SK-N-SH (cell line): ENCODE data around the gene ZNF594. TPM values are rescaled to one million over a fixed set of nuclear protein-coding genes. Genes with fewer than 3 reads are reported as not detected.

ENCODE experiments used
- CTCF ChIA-PET: fragments of 300-600, 350-600 bp; formaldehyde crosslinking; extraction: SDS; loops from one replicate; lab custom pipeline; 2021; lab: Yijun Ruan, JAX
- POLR2A ChIA-PET: fragments of 350-600 bp; sonication (Branson Sonifier 250); formaldehyde crosslinking; extraction: SDS; loops from one replicate; lab custom pipeline; 2020; ENCODE audit warnings: antibody characterized with exemption, inconsistent platforms; lab: Yijun Ruan, JAX
- DNase-seq: peaks from one replicate; pipeline ENCODE4 v3.0.0; 2012
- H2AFZ ChIP-seq: fragments of 200-600 bp; sonication (generic); 2 replicates; pipeline ENCODE4 v1.8.1; 2016; ENCODE audit warnings: antibody characterized with exemption, mild to moderate bottlenecking, low read depth
- H3F3A ChIP-seq: fragments of 200-600 bp; sonication (generic); replicated peaks from 2 replicates; pipeline ENCODE3; 2016; ENCODE audit warnings: antibody characterized with exemption, mild to moderate bottlenecking; ENCODE audit not compliant: insufficient read depth
- H3K27ac ChIP-seq, 2 experiments: fragments of 200-500 bp in 1 of 2; fragments of 200-600 bp in 1 of 2; sonication (Bioruptor generic) in 1 of 2; sonication (generic), shearing (Covaris generic) in 1 of 2; 2 replicates each; pipeline versions ENCODE4 v1.5.1 to v1.6.1; 2014 to 2016; ENCODE audit warnings: low read depth in 2 of 2, inconsistent platforms in 1 of 2, low read length in 1 of 2, mild to moderate bottlenecking in 1 of 2, mixed read lengths in 1 of 2
- H3K27me3 ChIP-seq: fragments of 200-600 bp; sonication (generic), shearing (Covaris generic); 2 replicates; pipeline ENCODE4 v1.6.1; 2016; ENCODE audit warnings: mixed run types; ENCODE audit not compliant: insufficient read depth
- H3K36me3 ChIP-seq, 2 experiments: fragments of 200-500 bp in 1 of 2; fragments of 200-600 bp in 1 of 2; sonication (Bioruptor generic) in 1 of 2; sonication (generic) in 1 of 2; replicated peaks in 1 of 2; 2 replicates each; pipeline versions ENCODE3 to v1.5.1; 2014 to 2016; ENCODE audit warnings: low read length in 1 of 2, mild to moderate bottlenecking in 1 of 2; ENCODE audit not compliant: insufficient read depth in 2 of 2, control insufficient read depth in 1 of 2
- H3K4me1 ChIP-seq, 2 experiments: fragments of 200-500 bp in 1 of 2; fragments of 200-600 bp in 1 of 2; sonication (Bioruptor generic) in 1 of 2; sonication (generic), shearing (Covaris generic) in 1 of 2; 2 replicates each; pipeline versions ENCODE4 v1.5.1 to v1.6.1; 2014 to 2016; ENCODE audit warnings: low read depth in 1 of 2, low read length in 1 of 2, mixed run types in 1 of 2; ENCODE audit not compliant: insufficient read depth in 2 of 2, control insufficient read depth in 1 of 2
- H3K4me2 ChIP-seq: fragments of 200-600 bp; sonication (generic), shearing (Covaris generic); 2 replicates; pipeline ENCODE4 v1.6.1; 2017; ENCODE audit warnings: mixed run types
- H3K4me3 ChIP-seq, 2 experiments: fragments of 200-500 bp in 1 of 2; fragments of 200-600 bp in 1 of 2; sonication (Bioruptor generic) in 1 of 2; sonication (generic), shearing (Covaris generic) in 1 of 2; 2 replicates each; pipeline versions ENCODE4 v1.5.1 to v1.8.1; 2014 to 2016; ENCODE audit warnings: low read depth in 2 of 2, inconsistent platforms in 1 of 2, low read length in 1 of 2, mild to moderate bottlenecking in 1 of 2, mixed read lengths in 1 of 2, moderate library complexity in 1 of 2
- H3K79me2 ChIP-seq: fragments of 200-600 bp; sonication (generic); 2 replicates; pipeline ENCODE4 v1.8.1; 2017; ENCODE audit warnings: mild to moderate bottlenecking; ENCODE audit not compliant: insufficient read depth
- H3K9ac ChIP-seq: fragments of 200-600 bp; sonication (generic); 2 replicates; pipeline ENCODE4 v1.6.1; 2017; ENCODE audit warnings: mixed run types
- H3K9me2 ChIP-seq: fragments of 200-600 bp; sonication (generic); 2 replicates; pipeline ENCODE4 v1.6.1; 2017; ENCODE audit warnings: mixed run types
- H3K9me3 ChIP-seq: fragments of 200-600 bp; sonication (generic); 2 replicates; pipeline ENCODE4 v1.6.1; 2017; ENCODE audit warnings: mixed run types, mild to moderate bottlenecking, moderate library complexity
- H4K20me1 ChIP-seq: fragments of 200-600 bp; sonication (generic); 2 replicates; pipeline ENCODE4 v1.6.1; 2017; ENCODE audit warnings: mild to moderate bottlenecking, mixed run types; ENCODE audit not compliant: insufficient read depth
- CHD2 ChIP-seq: fragments of 150-350 bp; IDR thresholded peaks from 2 replicates; pipeline ENCODE4 v1.6.1; 2018; ENCODE audit warnings: low read length; ENCODE audit not compliant: partially characterized antibody
- EZH2phosphoT487 ChIP-seq: fragments of 200-600 bp; sonication (generic); IDR thresholded peaks from 2 replicates; pipeline ENCODE4 v1.6.1; 2017; ENCODE audit warnings: low read depth, mixed run types, mild to moderate bottlenecking, antibody characterized with exemption, moderate library complexity, borderline replicate concordance
- GATA2 ChIP-seq: sonication (generic); formaldehyde crosslinking; IDR thresholded peaks from 2 replicates; pipeline ENCODE4 v1.5.0; 2020; ENCODE audit warnings: mild to moderate bottlenecking, missing genetic modification reagents
- JUND ChIP-seq: IDR thresholded peaks from 2 replicates; pipeline ENCODE4 v1.4.0; 2012
- MXI1 ChIP-seq: IDR thresholded peaks from 2 replicates; pipeline ENCODE4 v1.6.1; 2012; ENCODE audit warnings: mild to moderate bottlenecking, low read depth, low read length, improper control_type of control experiment
- NRF1 ChIP-seq: IDR thresholded peaks from 2 replicates; pipeline ENCODE4 v1.6.1; 2012; ENCODE audit warnings: low read depth, mild to moderate bottlenecking, low read length
- RCOR1 ChIP-seq: fragments of 150-350 bp; IDR thresholded peaks from 2 replicates; pipeline ENCODE4 v1.6.1; 2017; ENCODE audit warnings: antibody characterized with exemption, low read length
- RFX5 ChIP-seq: IDR thresholded peaks from 2 replicates; pipeline ENCODE4 v1.6.1; 2012; ENCODE audit warnings: mild to moderate bottlenecking, improper control_type of control experiment, low read length
- RXRA ChIP-seq: IDR thresholded peaks from 2 replicates; pipeline ENCODE4 v1.4.0; 2012; ENCODE audit warnings: low read depth, mild to moderate bottlenecking, borderline replicate concordance
- SIN3A ChIP-seq: IDR thresholded peaks from 2 replicates; pipeline ENCODE4 v1.6.1; 2012; ENCODE audit warnings: low read depth, mild to moderate bottlenecking, low read length, moderate library complexity, borderline replicate concordance
- TAF1 ChIP-seq: IDR thresholded peaks from 2 replicates; pipeline ENCODE4 v1.6.1; 2012; ENCODE audit warnings: low read depth, mild to moderate bottlenecking, low read length, moderate library complexity, borderline replicate concordance
- TCF12 ChIP-seq: IDR thresholded peaks from 2 replicates; pipeline ENCODE4 v1.4.0; 2012
- USF2 ChIP-seq: fragments of 150-350 bp; IDR thresholded peaks from 2 replicates; pipeline ENCODE4 v1.6.1; 2017; ENCODE audit warnings: antibody characterized with exemption, low read length, low read depth, borderline replicate concordance
- ZBTB33 ChIP-seq: IDR thresholded peaks from 2 replicates; pipeline ENCODE4 v1.4.0; 2012; ENCODE audit warnings: low read depth, borderline replicate concordance
- WGBS: methylation state at CpG from one replicate; pipeline ENCODE4 v1.1.6; 2017; ENCODE audit warnings: low lambda C conversion rate; 5-methylcytosine and 5-hydroxymethylcytosine counted together
- polyA plus RNA-seq, 3 experiments: library from polyadenylated mRNA; depleted of rRNA; stranded (reverse); fragments of >200 nt; gene quantifications; 2 replicates each; pipeline ENCODE4 v1.2.3, GENCODE V29; 2012
- TF ChIP-seq, protein P1 (sequence below): fragments of 200-600 bp; sonication (generic); IDR thresholded peaks from 2 replicates; pipeline ENCODE4 v1.6.1; 2017; ENCODE audit warnings: antibody characterized with exemption, mild to moderate bottlenecking, moderate library complexity
- TF ChIP-seq, protein P2 (sequence below): IDR thresholded peaks from 2 replicates; pipeline ENCODE4; 2012

The ZNF594 gene
- polyA plus RNA-seq, 1 of the 3 experiments (the other 2 are of a cell fraction), result 2.8 TPM

DNA sequence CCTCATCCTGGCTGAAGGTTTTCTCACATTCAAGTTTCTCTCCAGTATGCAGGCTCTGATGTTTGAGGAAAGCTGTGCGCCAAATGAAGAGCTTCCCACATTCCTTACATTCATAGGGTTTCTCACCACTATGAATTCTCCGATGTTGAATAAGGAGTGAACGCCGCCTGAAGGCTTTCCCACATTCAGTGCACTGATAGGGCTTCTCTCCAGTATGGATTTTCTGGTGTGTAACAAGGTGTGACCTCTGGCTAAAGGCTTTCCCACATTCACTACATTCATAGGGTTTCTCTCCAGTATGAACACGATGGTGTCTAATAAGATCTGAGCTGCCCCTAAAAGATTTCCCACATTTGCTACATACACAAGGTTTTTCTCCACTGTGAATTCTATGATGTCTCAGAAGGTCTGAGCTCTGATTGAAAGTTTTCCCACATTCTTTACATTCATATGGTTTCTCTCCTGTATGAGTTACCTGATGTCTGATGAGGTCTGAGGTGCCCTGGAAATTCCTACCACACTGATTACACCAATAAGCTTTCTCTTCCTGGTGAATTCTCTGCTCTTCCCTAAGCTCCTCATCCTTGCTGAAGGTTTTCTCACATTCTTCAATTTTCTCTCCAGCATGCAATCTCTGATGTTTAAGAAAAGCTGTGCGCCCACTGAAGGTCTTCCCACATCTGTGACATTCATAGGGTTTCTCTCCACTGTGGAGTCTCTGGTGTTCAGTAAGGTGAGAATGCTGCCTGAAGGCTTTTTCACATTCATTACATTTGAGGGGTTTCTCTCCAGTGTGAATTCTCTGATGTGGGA lies 8.9 kb downstream of the ZNF594 start:
- ChIA-PET CTCF (interaction anchor here (2.5 kb wide), 1 partner anchor 8 kb away, joined by 15 read pairs; the partner anchor contains the start of gene ZNF594), POLR2A (no interaction called here)
- Histone ChIP-seq H4K20me1 (no peaks in the 10 kb centered on the region), H3K4me3 (peak overlapping the region in 1 of 2 experiments; percentile 14; a peak in 1 of 4 replicates), H3K9me2 (no peaks in the 10 kb centered on the region), H3K4me2 (no peak overlapping the region), H3K36me3 (peaks cover 14 to 53% of the 10 kb centered on the region in 2 experiments), H3K79me2 (no peaks in the 10 kb centered on the region), H3K27ac (no peak overlapping the region), H3K27me3 (no peaks in the 10 kb centered on the region), H3K9ac (no peak overlapping the region), H3F3A (peaks cover 34% of the 10 kb centered on the region), H2AFZ (no peak overlapping the region), H3K4me1 (no peaks in the 10 kb centered on the region), H3K9me3 (peaks cover 73% of the 10 kb centered on the region)
- no peak for DNase-seq
- WGBS, result 97% methylated on average over 6 of the region's 6 CpGs
- TF ChIP-seq GATA2 (CRISPR knock-in tag), result no peak
- TF ChIP-seq, protein P1, sequence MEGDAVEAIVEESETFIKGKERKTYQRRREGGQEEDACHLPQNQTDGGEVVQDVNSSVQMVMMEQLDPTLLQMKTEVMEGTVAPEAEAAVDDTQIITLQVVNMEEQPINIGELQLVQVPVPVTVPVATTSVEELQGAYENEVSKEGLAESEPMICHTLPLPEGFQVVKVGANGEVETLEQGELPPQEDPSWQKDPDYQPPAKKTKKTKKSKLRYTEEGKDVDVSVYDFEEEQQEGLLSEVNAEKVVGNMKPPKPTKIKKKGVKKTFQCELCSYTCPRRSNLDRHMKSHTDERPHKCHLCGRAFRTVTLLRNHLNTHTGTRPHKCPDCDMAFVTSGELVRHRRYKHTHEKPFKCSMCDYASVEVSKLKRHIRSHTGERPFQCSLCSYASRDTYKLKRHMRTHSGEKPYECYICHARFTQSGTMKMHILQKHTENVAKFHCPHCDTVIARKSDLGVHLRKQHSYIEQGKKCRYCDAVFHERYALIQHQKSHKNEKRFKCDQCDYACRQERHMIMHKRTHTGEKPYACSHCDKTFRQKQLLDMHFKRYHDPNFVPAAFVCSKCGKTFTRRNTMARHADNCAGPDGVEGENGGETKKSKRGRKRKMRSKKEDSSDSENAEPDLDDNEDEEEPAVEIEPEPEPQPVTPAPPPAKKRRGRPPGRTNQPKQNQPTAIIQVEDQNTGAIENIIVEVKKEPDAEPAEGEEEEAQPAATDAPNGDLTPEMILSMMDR, result no peak
- no peak for TF ChIP-seq JUND
- TF ChIP-seq, protein P2, sequence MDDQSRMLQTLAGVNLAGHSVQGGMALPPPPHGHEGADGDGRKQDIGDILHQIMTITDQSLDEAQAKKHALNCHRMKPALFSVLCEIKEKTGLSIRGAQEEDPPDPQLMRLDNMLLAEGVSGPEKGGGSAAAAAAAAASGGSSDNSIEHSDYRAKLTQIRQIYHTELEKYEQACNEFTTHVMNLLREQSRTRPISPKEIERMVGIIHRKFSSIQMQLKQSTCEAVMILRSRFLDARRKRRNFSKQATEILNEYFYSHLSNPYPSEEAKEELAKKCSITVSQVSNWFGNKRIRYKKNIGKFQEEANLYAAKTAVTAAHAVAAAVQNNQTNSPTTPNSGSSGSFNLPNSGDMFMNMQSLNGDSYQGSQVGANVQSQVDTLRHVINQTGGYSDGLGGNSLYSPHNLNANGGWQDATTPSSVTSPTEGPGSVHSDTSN, result no peak
- TF ChIP-seq MXI1, result no peak
- TF ChIP-seq CHD2, result no peak
- no peak for TF ChIP-seq SIN3A
- TF ChIP-seq TAF1, result no peak
- TF ChIP-seq RCOR1, result no peak
- no peak for TF ChIP-seq TCF12
- no peak for TF ChIP-seq RFX5
- no peak for TF ChIP-seq RXRA
- TF ChIP-seq ZBTB33, result no peak
- no peak for TF ChIP-seq USF2
- no peak for TF ChIP-seq NRF1
- TF ChIP-seq EZH2phosphoT487, result no peak
